Stimulated activated CD8-positive, alpha-beta memory T cell treated with anti-CD3 and anti-CD28 coated beads, Interleukin-15, amount 100 ng/mL, for 48 hours (primary cell): ENCODE data around the gene GAPT.

ENCODE experiments used
- DNase-seq, 2 donors: peaks; one replicate each; pipeline ENCODE4 v3.0.0-alpha.2; 2020; ENCODE audit warnings: low read depth in 2 of 2

GAPT gene

DNA sequence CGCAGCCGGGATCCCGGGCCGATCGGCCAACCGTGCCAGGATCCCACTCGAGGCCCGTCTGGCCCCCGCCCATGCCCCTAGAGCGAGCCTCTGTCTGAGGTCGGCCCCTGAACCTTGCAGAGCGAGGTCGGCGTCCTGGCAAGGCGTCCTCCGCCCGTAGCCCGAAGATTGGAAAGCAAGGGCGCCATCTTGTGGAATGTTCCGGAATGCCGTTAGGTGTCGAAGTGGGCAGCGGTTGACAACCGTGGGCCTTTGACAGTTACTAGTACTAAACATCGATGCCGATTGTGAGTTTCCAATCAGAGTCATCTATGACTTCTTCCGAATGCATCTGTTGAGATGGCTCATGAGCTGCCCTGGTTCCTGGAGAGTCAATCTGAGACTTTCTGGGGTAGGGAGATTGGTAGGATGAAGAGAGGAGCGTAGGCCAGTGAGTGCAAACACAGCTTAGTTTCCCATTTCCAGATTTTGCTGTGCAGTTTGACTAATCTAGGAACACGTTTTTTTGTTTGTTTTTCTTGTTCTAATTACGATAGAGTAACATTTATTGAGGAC, 30.4 kb upstream of the GAPT start:
- DNase-seq = peak; percentile 73 to 76

DNA sequence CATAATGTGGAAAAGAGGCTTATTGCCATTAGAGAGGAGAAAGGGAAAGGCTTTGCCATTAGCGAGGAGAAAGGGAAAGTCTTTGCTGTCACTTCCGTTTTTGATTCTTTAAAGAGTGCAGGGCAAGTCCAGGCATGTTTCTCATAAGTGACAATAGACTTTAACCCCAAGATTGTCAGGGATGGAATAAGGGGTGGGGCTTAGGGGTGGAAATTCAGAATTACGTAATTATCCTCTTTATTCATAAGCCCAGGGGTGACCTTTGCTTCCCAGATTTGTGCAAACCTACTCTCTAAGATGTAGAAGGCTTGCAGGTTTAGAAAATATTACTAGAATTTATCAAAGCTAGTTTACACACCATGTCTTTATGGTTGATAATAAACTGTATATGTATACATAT, 29.1 kb upstream of the GAPT start:
- no peak for DNase-seq

DNA sequence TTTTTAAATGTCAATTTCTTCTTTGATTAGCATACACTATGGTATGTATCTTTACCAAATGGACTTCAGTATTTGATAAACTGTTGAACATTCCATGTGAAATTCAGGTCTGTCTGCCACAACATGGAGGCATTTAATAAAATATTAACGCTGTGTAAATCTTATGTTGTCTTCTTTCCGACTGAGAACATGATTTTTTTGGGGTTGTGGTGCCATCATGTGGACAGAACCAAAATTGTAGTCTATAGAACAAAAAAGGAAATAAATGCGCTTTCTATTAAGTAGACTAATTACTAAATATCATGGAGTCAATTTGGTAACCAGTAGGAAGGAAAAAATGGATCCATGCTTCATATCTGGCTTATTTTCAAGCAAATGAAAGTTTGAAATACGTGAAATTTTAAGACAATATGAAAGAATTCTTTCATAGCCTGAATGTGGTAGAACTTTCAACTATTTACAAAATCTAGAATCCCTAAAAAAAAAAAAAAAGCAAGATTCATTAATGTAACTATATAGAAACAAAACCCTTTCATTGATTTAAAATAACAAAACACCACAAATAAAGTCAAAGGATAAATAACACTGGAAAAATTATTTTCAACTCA, 28.5 kb upstream of the GAPT start:
- no peak for DNase-seq

DNA sequence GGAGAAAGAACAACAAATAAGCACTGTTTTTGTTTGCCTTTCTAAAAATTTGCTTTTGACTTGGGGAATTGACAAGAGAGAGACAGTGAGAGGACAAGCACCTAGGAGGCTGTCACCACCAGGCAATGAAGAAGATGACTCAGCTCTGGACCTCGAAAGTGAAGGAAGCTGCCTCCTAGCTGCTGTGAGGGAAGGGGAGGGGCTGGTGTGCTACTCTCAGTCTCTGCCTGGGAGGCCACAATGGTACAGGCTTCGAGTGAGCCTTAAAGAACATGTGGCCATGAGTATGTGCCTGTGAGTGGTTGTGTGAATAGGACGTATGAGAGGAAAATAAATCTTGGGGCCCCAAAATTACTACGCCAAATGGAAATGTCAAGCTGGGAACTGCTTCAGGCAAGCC, 24.3 kb upstream of the GAPT start:
- DNase-seq = no peak

DNA sequence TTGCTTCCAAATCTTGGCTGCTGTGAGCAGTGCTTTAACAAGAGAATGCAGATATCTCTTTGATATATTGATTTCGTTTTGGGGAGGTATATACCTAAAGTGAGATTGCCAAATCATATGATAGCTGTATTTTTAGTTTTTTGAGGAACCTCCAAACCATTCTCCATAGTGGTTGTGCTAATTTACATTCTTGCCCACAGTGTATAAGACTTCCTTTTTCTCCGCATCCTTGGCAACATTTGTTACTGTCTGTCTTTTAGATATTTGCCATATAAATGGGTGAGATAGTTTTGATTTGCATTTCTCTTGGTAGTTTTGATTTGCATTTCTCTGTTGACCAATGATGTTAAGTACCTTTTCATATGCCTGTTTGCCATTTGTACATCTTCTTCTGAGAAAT, 21.3 kb upstream of the GAPT start:
- DNase-seq = no peak

DNA sequence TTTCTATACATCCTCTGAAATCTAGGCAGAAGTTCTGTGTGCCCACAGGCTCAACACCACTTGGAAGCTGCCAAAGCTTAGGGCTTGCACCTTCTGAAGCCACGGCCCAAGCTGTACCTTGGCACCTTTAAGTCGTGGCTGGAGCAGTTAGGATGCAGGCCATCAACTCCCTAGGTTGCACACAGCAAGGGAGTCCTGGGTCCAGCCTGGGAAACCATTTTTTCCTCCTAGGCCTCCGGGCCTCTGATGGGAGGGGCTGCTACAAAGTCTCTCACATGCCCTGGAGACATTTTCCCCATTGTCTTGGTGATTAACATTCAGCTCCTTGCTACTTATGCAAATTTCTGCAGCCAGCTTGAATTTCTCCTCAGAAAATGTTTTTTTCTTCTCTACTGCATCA, 15.8 kb upstream of the GAPT start:
- no peak for DNase-seq

DNA sequence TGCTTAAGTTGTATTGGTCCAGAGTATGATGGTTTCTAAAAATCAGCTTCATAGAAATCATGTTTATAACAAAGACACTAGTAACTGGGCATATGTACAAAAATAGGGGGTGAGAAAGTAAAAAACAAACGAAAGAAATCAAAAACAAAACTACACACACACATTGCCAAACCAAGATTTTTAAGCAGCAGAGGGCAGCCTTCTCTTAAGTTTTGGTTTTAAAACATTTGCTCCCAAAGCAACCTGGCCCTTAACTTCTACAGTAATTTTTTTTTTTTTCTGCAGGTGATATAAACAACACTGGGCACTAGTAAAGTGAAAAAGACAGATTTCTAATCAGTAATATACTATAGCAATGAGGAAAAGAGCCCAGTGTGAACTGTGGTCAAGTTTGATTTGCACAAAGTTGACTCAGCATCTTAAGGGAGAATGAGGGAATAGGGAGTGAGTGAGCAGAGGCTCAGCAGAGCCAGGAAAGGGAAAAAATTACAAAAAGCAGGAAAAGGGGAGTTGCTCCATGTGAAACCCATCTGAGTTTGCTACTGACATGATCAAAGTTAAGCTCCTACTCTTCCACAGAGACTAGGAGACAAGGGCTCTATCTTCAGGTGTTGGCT, 13.4 kb upstream of the GAPT start:
- no peak for DNase-seq

DNA sequence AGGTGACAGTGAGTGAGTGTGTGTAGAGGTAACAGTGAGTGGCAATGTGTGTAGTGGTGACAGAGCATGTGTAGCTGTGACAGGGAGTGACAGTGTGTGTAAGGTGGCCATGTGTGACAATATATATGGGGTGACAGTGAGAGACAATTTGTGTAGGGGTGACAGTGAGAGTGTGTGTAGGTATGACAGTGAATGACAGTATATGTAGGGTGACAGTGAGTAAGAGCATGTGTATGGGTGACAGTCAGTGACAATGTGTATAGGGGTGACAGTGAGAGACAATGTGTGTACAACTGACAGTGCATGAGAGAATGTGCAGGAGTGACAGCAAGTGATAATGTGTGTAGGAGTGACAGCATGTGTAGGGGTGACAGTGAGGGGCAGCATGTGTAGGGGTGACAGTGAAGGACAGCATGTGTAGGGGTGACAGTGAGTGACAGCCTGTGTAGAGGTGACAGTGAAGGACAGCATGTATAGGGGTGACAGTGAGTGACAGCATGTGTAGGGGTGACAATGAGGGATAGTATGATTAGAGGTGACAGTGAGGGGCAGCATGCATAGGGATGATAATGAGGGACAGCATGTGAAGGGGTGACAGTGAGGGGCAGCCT, 10.1 kb upstream of the GAPT start:
- no peak for DNase-seq

DNA sequence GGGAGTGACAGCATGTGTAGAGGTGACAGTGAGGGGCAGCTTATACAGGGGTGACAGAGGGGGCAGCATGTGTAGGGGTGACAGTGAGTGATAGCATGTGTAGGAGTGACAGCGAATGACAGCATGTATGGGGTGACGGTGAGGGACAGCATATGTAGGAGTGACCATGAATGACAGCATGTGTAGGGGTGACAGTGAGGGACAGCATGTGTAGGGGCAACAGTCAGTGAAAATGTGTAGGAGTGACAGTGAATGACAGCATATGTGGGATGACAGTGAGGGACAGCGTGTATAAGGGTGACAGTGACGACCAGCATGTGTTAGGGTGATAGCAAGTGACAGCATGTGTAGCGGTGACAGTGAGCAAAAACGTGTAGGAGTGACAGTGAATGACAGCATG, 9.4 kb upstream of the GAPT start:
- DNase-seq = no peak

DNA sequence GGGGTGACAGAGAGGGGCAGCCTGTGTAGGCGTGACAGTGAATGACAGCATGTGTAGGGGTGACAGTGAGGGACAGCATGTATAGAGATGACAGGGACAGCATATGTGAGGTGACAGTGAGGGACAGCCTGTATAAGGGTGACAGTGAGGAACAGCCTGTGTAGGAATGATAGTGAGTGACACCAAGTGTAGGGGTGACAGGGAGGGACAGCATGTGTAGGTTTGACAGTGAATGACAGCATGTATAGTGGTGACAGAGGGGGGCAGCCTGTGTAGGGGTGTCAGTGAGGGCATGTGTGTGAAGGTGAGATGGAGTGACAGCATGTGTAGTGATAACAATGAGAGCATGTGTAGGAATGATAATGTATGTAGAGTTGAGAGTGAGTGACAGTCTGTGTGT, 8.7 kb upstream of the GAPT start:
- DNase-seq = no peak

DNA sequence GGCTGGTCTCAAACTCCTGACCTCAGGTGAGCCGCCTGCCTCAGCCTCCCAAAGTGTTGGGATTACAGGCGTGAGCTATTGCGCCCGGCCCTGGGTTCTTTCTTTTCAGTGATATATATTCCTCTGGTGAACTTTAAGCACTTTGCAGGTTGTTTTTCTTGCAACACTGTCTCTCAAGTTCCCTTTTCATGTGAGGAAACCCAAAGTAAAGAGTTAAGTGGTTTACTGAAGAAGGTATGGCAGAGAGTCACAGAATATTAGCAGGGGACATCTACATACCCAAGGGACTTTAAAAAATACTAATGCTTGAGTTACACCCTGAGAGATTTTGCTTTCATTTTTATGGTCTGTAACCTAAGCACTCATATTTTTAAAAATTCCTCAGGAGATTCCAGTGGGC, 6.7 kb upstream of the GAPT start:
- DNase-seq = no peak

DNA sequence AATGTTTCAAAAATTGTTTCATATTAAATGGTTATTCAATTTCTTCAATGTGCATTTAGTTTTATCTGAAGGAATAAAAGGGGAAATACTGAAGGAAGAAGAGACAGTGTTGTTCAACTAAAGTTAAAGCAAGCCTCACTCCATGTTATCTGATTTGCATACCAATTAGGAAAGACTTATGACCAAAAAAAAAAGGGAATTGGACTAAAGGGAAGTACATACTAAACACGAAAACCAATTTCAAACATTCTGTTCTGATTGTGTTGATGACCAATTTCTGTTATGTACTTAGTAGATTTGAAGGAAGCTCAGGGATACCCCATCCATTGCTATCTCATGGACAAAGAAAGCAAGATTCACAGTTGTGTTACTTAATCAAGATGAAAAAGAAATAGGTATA, 4.9 kb upstream of the GAPT start:
- DNase-seq = no peak

DNA sequence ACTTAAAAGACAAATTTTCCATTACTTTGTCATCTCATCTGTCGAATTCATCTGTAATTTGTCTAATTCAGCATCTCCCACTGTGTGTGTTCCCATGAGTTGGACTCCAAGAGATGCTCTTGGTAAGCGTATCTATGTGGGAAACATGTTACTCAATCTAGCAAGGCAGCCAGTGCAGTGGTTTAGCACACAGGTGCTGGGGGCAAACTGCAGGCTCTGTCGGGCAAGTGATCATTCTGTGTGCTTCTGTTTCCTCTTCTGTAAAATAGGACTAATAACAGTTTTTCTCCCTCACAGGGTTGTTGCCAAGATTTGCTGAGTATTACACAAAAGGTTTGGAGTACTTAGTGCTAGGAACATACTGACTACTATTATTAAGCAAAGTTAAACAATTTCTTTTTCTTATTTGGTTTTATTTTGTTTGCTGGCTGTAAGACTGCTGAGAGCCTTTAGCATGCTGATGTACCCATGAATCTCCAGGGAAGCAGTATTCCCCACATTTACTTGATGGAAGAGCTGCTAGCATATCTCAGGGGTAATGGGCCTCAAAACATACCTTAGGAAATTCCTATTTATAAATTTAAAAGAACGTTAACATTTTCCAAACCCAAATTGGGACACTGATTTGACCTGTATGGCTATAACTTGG, 709 bp upstream of the GAPT start:
- no peak for DNase-seq

DNA sequence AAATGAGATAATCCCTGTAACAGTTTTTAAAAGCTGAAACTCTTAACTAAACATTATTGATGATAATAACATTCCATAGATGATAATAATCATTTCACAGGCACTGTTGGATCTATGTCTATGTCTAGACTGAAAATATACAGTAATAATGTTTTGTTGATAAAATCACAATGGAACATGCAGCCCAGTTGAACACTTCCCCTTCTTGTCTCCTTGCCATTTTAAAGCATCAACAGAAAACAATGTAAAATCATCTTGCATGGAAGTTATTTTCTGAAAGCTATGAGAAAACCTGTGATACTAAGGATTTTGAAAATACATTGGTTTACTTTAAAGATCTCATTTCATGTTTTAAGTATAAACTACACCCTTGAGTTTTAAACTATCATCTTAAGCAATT, 1.9 kb downstream of the GAPT start:
- DNase-seq = no peak

DNA sequence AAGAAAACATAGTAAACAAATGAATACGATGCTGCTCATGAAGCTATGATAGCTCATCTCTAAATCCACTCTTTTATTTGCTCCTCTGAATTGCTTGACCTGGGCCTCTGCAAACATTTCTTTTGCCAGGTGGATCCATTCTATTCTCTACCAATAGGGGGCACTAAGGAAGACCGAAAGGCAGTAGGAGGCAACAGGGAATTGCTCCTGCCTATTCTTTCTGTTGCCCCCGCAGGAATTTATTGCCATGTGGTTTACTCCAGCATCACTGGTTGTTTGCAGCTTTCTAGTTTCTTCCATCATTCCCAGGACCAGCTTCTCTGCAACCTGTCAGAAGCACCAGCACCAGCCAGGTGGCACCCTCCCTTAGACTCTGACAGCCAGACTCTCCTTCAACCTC, 5.3 kb downstream of the GAPT start:
- DNase-seq = no peak

DNA sequence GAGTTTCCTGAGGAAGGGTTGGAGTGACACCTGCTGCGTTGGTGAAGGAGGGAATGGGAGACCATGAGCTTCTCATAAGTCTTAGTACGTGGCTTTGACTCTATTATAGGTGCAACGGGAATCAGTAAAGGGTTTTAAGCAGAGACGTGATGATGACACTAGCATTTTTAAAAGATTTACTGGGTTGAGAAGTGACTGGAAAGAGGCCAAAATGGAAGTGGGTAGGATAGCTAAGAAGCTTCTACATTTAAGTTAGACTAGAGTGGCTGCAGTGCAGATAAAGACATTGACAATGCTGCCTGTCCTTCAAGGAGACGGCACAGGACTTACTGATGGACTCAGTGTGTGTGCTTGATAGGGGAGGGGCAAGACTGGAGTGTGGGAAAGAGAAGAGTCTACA, 6.2 kb downstream of the GAPT start:
- no peak for DNase-seq

DNA sequence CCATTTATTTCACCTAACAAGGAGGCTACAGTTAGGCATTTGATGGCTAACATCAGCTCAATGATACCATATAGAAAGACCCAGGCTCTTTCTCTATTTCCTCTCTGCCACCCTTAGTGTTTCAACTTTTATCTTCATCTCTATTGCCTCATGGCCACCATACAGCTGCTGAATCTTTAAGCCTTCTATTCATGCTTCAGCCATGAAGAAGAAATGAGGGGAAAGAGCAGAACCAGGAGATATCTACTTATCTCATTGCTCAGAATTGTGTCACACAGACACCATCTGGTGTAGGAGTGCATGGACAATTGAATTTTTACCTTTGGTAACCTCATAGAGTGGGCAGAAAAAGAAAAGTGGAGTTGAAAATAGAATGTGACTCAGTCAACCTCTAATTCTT, 6.7 kb downstream of the GAPT start:
- no peak for DNase-seq

DNA sequence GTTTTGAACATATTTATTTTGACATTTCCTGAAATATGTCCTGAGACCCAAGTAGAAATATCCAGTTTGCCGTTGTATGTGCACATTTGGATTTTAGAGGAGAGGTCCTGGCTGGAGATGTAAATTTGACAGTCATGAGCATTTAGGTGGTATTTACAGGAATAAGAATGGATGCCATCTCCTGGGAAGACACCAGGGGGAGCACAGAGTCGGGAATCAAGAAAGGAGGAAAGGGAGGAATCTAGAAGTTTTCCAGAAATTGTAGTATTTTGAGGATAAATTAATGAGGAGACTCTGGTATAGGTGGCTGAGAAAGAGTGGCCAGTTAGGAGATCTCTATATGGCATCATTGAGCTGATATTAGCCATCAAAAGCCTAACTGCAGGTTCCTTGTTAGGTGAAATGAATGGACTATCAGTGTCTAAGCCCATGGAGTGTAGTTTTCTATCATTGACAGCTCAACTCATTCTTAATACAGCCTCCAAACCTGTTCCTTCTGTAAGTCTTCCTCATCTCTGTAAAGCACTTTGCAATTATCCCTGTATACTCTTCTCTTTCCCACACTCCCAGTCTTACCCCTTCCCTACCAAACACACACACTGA, 7.2 kb downstream of the GAPT start:
- no peak for DNase-seq

DNA sequence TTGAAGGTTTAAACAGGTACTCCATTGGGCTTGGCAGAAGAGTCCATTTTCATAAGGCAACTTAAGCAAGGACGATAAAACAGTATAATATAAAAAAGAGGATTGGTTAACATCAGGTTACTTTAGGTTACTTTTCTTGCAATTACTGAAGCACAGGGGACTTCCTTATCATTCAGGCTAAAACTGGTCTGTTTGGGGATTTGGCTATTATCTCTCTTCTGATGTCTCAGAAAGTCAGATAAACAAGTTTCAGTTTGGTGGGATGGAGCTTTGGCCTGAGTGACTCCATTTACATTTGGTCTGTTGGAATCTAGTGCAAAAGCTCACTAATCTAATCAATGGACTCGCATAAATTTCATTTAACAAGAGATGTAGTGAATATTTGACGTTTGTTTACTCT, 8.0 kb downstream of the GAPT start:
- no peak for DNase-seq

DNA sequence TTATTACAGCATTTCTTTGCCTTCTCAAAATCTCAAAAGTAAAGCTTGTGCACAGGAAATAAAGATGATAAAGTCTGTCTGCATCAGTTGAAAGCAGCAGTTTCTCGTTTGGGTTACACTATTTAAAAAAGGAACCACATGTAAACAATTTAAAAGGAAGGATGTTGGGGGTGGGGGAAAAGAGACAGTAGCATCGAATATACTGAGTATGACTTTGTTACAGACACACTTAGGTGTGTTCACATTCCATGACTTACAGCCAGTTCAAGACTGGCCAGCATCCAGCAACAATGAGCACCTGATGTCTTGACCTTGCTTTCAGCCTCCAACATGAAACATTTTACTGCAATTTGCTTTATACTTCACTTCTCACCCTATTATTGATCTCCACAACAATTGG, 8.7 kb downstream of the GAPT start:
- no peak for DNase-seq

DNA sequence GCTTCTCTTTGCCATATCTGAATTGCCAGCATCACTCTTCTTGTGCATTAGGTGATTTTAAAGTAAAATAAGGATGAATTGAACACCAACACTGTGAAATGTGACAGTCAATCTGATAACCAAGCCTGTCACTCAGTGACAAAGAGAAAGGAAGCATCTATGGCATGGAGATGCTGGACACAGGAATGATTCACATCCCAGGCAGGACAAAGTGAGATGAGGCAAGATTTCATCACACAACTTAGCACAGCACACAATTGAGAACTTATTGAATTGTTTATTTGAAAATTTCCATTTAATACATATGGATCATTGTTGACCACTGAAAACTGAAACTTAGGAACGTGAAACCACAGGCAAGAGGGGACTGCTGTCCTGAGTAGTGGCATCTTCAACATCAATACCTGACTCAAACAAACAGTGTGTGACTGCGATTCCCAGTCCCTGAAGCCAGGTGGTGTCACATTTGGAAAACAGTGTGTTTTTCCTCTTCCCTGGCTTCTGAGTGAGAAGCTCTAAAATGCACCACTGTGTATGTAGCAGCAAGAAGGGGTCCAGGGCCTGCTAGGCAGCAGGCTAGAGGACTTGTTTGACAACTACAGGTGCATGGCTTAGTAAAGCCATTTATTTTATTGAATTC, 10.7 kb downstream of the GAPT start:
- no peak for DNase-seq

DNA sequence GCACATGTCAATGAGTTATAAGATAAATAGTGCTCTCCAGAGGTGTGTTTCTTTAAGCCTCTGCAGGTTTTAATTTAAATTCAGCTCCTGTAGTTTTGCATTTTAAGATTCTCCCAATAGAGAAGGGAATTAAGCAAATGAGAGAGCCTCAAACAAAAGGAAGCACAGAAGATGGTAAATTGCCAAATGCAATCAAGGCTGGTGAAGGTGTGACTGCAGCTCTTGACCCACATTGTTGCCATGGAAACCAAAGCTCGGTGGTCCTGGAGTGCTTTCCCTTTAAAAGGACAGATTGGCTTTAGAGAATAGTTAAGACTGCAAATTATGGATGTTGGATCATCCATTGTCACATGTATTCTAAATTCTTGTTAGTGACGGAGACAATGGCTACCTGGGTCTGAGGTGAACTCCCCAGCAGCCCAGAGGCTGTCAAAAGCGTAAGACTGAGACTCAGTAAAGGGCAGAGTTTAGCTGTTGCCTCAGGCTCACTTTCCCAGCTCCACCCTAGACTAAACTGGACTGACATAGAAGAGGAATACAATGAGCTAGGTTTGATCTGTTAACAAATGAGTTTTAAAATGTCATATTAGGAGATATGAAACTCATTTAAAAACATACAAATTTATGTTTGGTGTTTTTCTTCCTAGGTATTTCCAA, 12.3 kb downstream of the GAPT start:
- no peak for DNase-seq
